Colonic mucosa (tissue), 4 donors: ENCODE results near the gene S100A6. TPM values are rescaled to one million over a fixed set of nuclear protein-coding genes. Genes with fewer than 3 reads are reported as not detected.

Experiments
- DNase-seq: peaks from one replicate; pipeline ENCODE4 v3.0.0-alpha.2; 2020
- H3K27ac ChIP-seq: fragments of 200-600 bp; one replicate; pipeline ENCODE4 v1.8.0; 2021
- H3K27me3 ChIP-seq: fragments of 200-600 bp; one replicate; pipeline ENCODE4 v1.8.0; 2021
- H3K36me3 ChIP-seq: fragments of 200-600 bp; one replicate; pipeline ENCODE4 v1.8.0; 2021
- H3K4me1 ChIP-seq: fragments of 200-600 bp; one replicate; pipeline ENCODE4 v1.8.0; 2021; ENCODE audit warnings: mild to moderate bottlenecking
- H3K4me3 ChIP-seq: fragments of 200-600 bp; one replicate; pipeline ENCODE4 v1.8.0; 2021
- H3K9ac ChIP-seq, 2 donors: one replicate each; pipeline ENCODE4 v1.7.0; 2013; ENCODE audit warnings: control low read depth in 2 of 2, low read depth in 2 of 2, low read length in 2 of 2
- H3K9me3 ChIP-seq: fragments of 200-600 bp; one replicate; pipeline ENCODE4 v1.8.0; 2021
- intact Hi-C: fragments of 100-400 bp; cut with DNase I; formaldehyde crosslinking; loops from one replicate; pipeline ENCODE4 v1.14.1; 2022
- total RNA-seq, 2 donors: library from RNA; stranded (reverse); fragmentation: NEBNext Ultra II Directional in 1 of 2; extraction: Animal tissue kit (Norgen Biotek cat#: 25700) in 1 of 2; gene quantifications; one replicate each; pipeline ENCODE4 v1.2.1, GENCODE V29; 2021
- TF ChIP-seq, protein P1 (sequence below): fragments of 200-600 bp; IDR thresholded peaks from one replicate; pipeline ENCODE4 v1.8.0; 2022; ENCODE audit warnings: antibody characterized with exemption, mild to moderate bottlenecking
- donor health status: healthy.
- donor health status: DM: no; HTN: no; CAD: no.
- donor health status: DM: no; HTN: no; CAD: no.

S100A6 gene
- total RNA-seq, 2 donors from 2014 or later, result 2,444 to 2,474 TPM

DNA sequence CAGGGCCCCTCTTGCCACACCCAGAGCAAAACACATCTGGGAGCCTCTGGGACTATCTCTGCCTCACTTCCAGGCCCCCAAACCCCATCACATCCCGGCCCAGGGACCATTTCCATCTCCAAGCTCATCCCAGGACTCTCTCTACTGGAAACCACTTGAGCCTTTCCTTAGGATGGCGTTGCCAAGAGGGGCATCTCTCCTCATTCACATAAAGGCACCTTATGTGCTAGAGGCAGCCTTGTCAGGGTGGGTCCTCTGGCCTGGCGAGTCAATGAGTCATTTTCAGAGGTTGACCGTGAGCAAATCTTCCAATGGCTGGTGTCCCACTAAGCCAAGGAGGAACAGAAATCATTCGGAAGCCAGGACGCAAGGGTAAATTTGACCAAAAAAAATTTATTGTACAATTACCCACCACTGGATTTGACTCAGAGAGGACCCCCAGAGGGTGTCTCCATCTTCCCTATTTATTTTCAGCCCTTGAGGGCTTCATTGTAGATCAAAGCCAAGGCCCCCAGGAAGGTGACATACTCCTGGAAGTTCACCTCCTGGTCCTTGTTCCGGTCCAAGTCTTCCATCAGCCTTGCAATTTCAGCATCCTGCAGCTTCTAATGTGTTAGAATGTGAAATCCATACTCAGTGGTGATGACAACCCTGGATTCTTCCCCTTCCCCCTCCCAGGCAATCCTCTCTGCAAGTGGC, 1.4 kb downstream of the S100A6 start:
- Histone ChIP-seq H3K27me3 (no peaks in the 10 kb centered on the region), H3K9me3 (no peaks in the 10 kb centered on the region), H3K4me1 (peaks cover 15% of the 10 kb centered on the region), H3K27ac (peak overlapping the region; percentile 99), H3K4me3 (peak overlapping the region; percentile 76), H3K36me3 (no peaks in the 10 kb centered on the region), H3K9ac (peak overlapping the region; percentile 99 to 100)
- TF ChIP-seq, protein P1, sequence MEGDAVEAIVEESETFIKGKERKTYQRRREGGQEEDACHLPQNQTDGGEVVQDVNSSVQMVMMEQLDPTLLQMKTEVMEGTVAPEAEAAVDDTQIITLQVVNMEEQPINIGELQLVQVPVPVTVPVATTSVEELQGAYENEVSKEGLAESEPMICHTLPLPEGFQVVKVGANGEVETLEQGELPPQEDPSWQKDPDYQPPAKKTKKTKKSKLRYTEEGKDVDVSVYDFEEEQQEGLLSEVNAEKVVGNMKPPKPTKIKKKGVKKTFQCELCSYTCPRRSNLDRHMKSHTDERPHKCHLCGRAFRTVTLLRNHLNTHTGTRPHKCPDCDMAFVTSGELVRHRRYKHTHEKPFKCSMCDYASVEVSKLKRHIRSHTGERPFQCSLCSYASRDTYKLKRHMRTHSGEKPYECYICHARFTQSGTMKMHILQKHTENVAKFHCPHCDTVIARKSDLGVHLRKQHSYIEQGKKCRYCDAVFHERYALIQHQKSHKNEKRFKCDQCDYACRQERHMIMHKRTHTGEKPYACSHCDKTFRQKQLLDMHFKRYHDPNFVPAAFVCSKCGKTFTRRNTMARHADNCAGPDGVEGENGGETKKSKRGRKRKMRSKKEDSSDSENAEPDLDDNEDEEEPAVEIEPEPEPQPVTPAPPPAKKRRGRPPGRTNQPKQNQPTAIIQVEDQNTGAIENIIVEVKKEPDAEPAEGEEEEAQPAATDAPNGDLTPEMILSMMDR, result no peak
- DNase-seq, result no peak
- intact Hi-C loops, result loop anchor here (1.0 kb wide), 1 partner anchor 34 kb away; no protein-coding TSS in a partner anchor

DNA sequence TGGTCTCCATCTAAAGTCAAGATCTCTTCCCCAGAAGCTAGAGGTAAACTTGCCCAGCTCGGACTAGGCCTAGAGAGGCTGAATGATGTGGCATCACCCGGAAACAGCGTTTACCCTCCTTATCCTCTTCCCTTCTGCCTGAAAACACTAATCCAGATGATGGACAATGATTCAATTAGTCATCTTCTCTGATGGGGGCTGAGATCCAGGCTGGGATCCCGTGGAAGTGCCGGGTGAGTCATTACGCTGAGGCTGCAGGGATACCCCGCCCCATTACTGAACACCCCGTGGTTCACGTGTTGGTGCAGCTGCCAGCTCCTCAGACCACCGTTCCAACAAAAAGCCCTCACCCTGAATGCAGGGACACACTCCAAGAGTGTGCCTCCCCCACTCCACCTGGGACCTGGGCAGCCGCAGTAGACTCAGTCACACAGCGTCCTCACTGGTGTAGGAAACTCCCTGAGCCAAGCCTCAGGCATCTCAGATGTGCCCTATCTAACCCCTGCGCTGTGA, 2.0 kb downstream of the S100A6 start:
- peak; percentile 68 for DNase-seq
- Histone ChIP-seq H3K9ac (peak overlapping the region; percentile 99 to 100), H3K27me3 (no peaks in the 10 kb centered on the region), H3K9me3 (no peaks in the 10 kb centered on the region), H3K36me3 (no peaks in the 10 kb centered on the region), H3K4me3 (peak overlapping the region; percentile 76), H3K4me1 (peaks cover 15% of the 10 kb centered on the region), H3K27ac (peak overlapping the region; percentile 99)
- TF ChIP-seq, protein P1, result no peak
- intact Hi-C loops, result loop anchor here (1.0 kb wide), 1 partner anchor 35 kb away; no protein-coding TSS in a partner anchor

DNA sequence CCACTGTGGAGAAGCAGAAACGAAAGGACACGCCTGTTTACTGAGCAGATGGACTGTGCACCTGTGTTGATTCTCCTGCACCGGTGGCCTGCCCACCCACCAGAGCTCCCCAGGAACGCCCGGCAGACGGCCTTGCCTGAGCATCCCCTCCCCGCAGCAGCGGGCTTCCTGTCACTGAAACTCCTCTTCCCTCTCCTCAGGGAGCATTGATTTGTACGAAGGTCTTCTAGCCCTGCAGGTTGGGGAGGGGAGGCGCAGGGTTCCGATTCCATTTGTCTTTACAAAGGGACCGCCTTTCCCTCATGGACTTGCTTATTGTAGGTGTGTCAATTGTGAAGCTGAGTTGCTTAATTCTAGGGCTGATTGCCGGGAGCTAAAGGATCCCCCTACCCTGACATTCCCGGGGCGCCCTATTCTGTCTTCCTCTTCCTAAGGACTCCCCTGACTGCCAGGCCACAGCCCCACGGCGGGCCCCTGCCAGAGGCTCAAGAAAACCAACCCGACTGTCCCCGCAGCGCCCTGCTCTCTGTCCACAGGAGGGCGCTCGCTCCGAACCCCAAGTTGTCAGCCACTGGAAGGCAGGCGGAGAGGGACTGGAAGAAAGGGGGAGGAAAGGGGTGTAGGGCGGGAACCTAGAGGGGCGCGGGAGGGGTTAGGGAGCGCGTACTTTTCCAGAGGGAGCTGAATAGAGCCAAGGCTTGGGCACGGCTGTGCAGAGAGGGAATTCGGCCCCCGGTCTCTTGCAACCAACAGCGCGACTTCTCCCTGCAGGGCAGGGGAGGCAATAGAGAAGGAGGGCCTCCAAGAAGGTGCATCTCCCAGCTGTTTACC, 2.8 kb downstream of the S100A6 start:
- DNase-seq, result peak; percentile 95
- no peaks in the 10 kb centered on the region for H3K36me3 ChIP-seq
- peaks cover 10% of the 10 kb centered on the region for H3K4me1 ChIP-seq
- no peaks in the 10 kb centered on the region for H3K27me3 ChIP-seq
- H3K9ac ChIP-seq, result peak overlapping the region; percentile 99 to 100
- TF ChIP-seq, protein P1, result peak; percentile 84
- intact Hi-C loops, result no loop called here
- H3K27ac ChIP-seq, result peak overlapping the region; percentile 99
- H3K4me3 ChIP-seq, result peak overlapping the region; percentile 76
- H3K9me3 ChIP-seq, result no peaks in the 10 kb centered on the region

DNA sequence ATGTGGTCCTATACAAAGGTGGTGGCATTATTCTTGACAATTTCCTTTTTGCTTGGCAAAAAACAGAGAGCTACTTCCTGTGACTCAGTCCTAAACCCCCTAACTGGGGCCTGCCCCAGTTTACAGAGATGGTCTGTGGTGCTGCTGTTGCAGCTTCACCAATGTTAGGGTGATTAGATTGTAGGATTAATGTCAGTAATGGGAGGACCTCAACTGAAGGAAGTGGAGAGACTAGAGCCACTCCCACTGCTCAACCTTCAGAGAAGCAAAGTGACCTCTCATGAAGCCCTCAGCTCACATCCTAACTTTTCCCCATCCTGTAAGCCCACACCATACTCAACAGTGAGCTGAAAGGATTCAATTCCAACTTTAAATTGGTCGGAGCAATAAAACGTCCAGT, 3.6 kb downstream of the S100A6 start:
- Histone ChIP-seq H3K36me3 (no peaks in the 10 kb centered on the region), H3K4me3 (no peak overlapping the region), H3K27me3 (no peaks in the 10 kb centered on the region), H3K4me1 (peaks cover 5% of the 10 kb centered on the region), H3K9ac (peak overlapping the region; percentile 36 to 100), H3K9me3 (no peaks in the 10 kb centered on the region), H3K27ac (peak overlapping the region; percentile 99)
- intact Hi-C loops, result no loop called here
- no peak for DNase-seq
- TF ChIP-seq, protein P1, result no peak

DNA sequence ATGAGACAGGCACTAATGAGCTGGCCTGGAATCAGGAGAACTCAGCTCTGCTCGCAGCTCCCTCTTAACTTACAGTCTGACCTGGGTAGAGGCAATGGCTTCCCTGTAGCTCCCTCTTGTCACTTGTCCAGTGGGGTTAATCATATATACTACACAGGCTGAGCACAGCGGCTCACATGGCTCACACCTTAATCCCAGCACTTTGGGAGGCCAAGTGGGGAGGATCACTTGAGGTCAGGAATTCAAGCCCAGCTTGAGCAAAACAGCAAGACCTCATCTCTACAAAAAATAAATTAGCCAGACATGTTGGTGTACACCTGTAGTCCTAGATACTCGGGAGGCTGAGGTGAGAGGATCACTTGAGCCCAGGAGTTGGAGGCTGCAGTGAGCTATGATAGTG, 4.2 kb downstream of the S100A6 start:
- DNase-seq, result no peak
- Histone ChIP-seq H3K27ac (peak overlapping the region; percentile 99), H3K27me3 (no peaks in the 10 kb centered on the region), H3K9me3 (no peaks in the 10 kb centered on the region), H3K4me1 (peaks cover 5% of the 10 kb centered on the region), H3K36me3 (no peaks in the 10 kb centered on the region), H3K9ac (no peak overlapping the region), H3K4me3 (no peak overlapping the region)
- intact Hi-C loops, result no loop called here
- TF ChIP-seq, protein P1, result no peak
